ENCODE results near the gene GIGYF2. TPM values are rescaled to one million over a fixed set of nuclear protein-coding genes. Genes with fewer than 3 reads are reported as not detected.

Gene GIGYF2
- total and polyA plus RNA-seq, 2 of the 13 experiments (the other 11 are each of a cell fraction or from before 2014, with no cell fraction given), result 44.9 to 73.5 TPM

DNA sequence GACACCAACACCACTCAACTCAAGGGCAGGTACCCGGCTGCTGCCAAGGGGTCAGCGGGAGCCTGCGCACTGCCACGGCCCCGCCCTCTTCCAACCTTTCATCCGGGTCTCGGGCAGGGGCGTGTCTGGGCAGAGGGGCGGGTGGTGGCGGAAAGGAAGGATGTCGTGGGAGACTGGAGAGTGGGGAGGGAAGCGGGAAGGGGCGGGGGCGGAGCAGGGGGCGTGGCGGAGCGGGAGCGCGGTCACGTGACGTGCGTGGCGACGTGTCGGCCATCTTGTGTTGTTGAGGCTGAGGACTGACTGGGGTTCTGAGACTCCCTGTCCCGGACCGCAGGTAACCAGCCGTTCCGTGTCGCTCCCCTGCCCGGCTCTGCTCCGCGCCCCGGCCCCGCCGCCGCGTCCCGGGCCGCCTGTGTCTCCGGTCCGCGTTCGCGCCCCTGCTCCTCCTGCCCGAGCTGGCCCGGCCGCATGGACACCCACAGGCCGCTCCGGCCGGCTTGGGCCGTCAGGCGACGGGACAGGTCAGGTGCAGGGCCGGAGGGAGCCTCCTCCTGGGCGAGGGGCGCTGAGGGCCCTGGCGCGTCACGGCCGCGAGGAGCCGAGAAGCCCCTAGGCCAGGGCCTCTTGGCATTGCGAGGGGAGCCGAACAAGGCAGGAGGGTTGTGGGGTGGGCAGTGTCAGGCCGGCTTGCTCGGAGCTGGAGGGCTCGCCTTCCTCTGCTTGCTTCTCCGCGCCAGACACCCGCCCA lies at the start of gene GIGYF2 (continued):
- TF ChIP-seq, protein P1, sequence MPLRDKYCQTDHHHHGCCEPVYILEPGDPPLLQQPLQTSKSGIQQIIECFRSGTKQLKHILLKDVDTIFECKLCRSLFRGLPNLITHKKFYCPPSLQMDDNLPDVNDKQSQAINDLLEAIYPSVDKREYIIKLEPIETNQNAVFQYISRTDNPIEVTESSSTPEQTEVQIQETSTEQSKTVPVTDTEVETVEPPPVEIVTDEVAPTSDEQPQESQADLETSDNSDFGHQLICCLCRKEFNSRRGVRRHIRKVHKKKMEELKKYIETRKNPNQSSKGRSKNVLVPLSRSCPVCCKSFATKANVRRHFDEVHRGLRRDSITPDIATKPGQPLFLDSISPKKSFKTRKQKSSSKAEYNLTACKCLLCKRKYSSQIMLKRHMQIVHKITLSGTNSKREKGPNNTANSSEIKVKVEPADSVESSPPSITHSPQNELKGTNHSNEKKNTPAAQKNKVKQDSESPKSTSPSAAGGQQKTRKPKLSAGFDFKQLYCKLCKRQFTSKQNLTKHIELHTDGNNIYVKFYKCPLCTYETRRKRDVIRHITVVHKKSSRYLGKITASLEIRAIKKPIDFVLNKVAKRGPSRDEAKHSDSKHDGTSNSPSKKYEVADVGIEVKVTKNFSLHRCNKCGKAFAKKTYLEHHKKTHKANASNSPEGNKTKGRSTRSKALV (CRISPR knock-in tag; IDR thresholded peaks at IDR 0.05), result no peak
- TF ChIP-seq NCOA2 (CRISPR knock-in tag; IDR thresholded peaks at IDR 0.05), result no peak
- TF ChIP-seq JDP2 (CRISPR knock-in tag; IDR thresholded peaks at IDR 0.05; ENCODE audit: borderline replicate concordance), result peak; percentile 71; the same call in 1 of the 2 replicates
- TF ChIP-seq ZNF841 (CRISPR knock-in tag; IDR thresholded peaks at IDR 0.05; ENCODE audit: borderline replicate concordance), result peak; percentile 74; the same call in 1 of the 2 replicates
- no peak; the same call in 1 of the 2 replicates for TF ChIP-seq HDAC2 (CRISPR knock-in tag; IDR thresholded peaks at IDR 0.05)
- TF ChIP-seq ZNF557 (CRISPR knock-in tag; IDR thresholded peaks at IDR 0.05), result no peak
- no peak; the same call in 1 of the 2 replicates for TF ChIP-seq ZNF230 (CRISPR knock-in tag; IDR thresholded peaks at IDR 0.05)
- TF ChIP-seq RBM39 (IDR thresholded peaks at IDR 0.05; ENCODE audit: low read depth, low read length, poor library complexity, severe bottlenecking), result peak; percentile 71
- TF ChIP-seq ZFP36L2 (CRISPR knock-in tag; IDR thresholded peaks at IDR 0.05), result no peak
- TF ChIP-seq, protein P2, sequence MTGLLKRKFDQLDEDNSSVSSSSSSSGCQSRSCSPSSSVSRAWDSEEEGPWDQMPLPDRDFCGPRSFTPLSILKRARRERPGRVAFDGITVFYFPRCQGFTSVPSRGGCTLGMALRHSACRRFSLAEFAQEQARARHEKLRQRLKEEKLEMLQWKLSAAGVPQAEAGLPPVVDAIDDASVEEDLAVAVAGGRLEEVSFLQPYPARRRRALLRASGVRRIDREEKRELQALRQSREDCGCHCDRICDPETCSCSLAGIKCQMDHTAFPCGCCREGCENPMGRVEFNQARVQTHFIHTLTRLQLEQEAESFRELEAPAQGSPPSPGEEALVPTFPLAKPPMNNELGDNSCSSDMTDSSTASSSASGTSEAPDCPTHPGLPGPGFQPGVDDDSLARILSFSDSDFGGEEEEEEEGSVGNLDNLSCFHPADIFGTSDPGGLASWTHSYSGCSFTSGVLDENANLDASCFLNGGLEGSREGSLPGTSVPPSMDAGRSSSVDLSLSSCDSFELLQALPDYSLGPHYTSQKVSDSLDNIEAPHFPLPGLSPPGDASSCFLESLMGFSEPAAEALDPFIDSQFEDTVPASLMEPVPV (CRISPR knock-in tag; IDR thresholded peaks at IDR 0.05), result peak; percentile 69
- TF ChIP-seq CEBPG (CRISPR knock-in tag; IDR thresholded peaks at IDR 0.05), result no peak
- 0 out of 2 replicates have a peak, but pooled peaks have one; percentile 92 for TF ChIP-seq HOXA9 (CRISPR knock-in tag; IDR thresholded peaks at IDR 0.05; ENCODE audit: borderline replicate concordance)
- TF ChIP-seq NFIC (IDR thresholded peaks at IDR 0.05; ENCODE audit: low read length), result no peak
- TF ChIP-seq SRSF9 (IDR thresholded peaks at IDR 0.05; ENCODE audit: borderline replicate concordance, insufficient read depth, low read depth, low read length, poor library complexity, severe bottlenecking), result no peak
- TF ChIP-seq ZNF83 (CRISPR knock-in tag; IDR thresholded peaks at IDR 0.05; ENCODE audit: borderline replicate concordance), result 0 out of 2 replicates have a peak, but pooled peaks have one; percentile 29
- no peak for TF ChIP-seq NFIB (CRISPR knock-in tag; IDR thresholded peaks at IDR 0.05; ENCODE audit: borderline replicate concordance)
- 0 out of 2 replicates have a peak, but pooled peaks have one; percentile 93 for TF ChIP-seq ZNF737 (CRISPR knock-in tag; IDR thresholded peaks at IDR 0.05; ENCODE audit: borderline replicate concordance)
- TF ChIP-seq NR2C2 (CRISPR knock-in tag; IDR thresholded peaks at IDR 0.05; ENCODE audit: borderline replicate concordance), result peak; percentile 68
- peak; percentile 37; the same call in 1 of the 2 replicates for TF ChIP-seq SIN3A (IDR thresholded peaks at IDR 0.05; ENCODE audit: borderline replicate concordance, low read depth, low read length)
- TF ChIP-seq AHR (CRISPR knock-in tag; IDR thresholded peaks at IDR 0.05), result 0 out of 2 replicates have a peak, but pooled peaks have one; percentile 83
